ENCODE results near the gene FMNL3.

FMNL3 gene

GRCh38 chr12:49627752-49628360 lies 79.3 kb downstream of the FMNL3 start:
- peak; percentile 66 for DNase-seq (ENCODE audit: low read depth, low spot score)
- TF ChIP-seq CTCF (IDR thresholded peaks at IDR 0.05; ENCODE audit: low read depth, low read length), result no peak
- in situ Hi-C loops (cut with HindIII; ENCODE audit: low sequenced_read_pairs), result no loop called here
- H3K4me3 ChIP-seq (ENCODE audit: low read depth, low read length), result no peak overlapping the region

- no peak for TF ChIP-seq CTCF (IDR thresholded peaks at IDR 0.05; ENCODE audit: low read depth, low read length)
- no peak for DNase-seq (ENCODE audit: low read depth, low spot score)
- H3K4me3 ChIP-seq (ENCODE audit: low read depth, low read length), result no peak overlapping the region
- in situ Hi-C loops (cut with HindIII; ENCODE audit: low sequenced_read_pairs), result no loop called here
Observed at GRCh38 chr12:49626836-49627235, 80.4 kb downstream of the FMNL3 start.

- DNase-seq (ENCODE audit: low read depth, low spot score), result no peak
Observed at GRCh38 chr12:49626169-49626835, 80.9 kb downstream of the FMNL3 start.

DNA sequence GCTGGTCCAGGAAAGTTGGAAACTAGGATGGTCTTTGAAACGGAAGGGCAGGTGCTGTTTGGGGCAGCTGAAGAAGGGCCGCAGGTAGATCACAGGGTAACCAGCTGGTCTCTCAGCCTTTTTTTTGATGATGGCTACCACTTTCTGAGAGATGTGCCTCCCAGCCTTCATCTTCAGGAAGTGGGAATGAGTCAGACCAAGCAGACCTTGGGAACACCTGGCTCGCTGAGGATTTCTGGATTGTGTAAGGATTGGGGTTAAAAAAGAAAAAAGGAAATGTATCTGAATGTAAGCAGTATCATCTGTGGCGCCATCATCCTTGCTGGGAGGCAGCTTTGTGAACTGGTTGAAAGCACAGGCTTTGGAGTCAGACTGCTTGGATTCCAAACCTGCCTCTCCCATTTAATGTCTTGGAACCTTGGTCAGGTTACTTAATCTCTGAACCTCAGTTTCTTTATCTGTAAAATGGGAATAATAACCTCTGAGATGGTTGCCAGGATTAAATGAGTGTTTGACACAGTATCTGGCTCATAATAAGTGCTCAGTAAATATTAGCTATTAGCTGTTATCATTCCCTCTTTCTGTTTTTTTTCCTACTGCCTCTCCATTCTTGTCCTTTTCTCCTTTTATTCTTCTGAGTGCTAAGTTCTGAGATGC lies 82.2 kb downstream of the FMNL3 start:
- DNase-seq (ENCODE audit: low read depth, low spot score), result peak; percentile 40
- H3K4me3 ChIP-seq (ENCODE audit: low read depth, low read length), result no peak overlapping the region
- in situ Hi-C loops (cut with HindIII; ENCODE audit: low sequenced_read_pairs), result no loop called here
- TF ChIP-seq CTCF (IDR thresholded peaks at IDR 0.05; ENCODE audit: low read depth, low read length), result no peak

More at GRCh38 chr12:49626169-49626835, 80.9 kb downstream of the FMNL3 start:
- H3K4me3 ChIP-seq (ENCODE audit: low read depth, low read length), result no peak overlapping the region
- in situ Hi-C loops (cut with HindIII; ENCODE audit: low sequenced_read_pairs), result no loop called here
- TF ChIP-seq CTCF (IDR thresholded peaks at IDR 0.05; ENCODE audit: low read depth, low read length), result no peak

GRCh38 chr12:49623142-49623904 lies 83.9 kb downstream of the FMNL3 start, which contains the start of gene PRPF40B:
Gene PRPF40B (plus strand): TSS chr12:49623561. CDS start chr12:49623591, 30 bp downstream.
- DNase-seq (ENCODE audit: low read depth, low spot score), result peak; percentile 70
- peak within 1 kb of the TSS; percentile 63 for H3K4me3 ChIP-seq (ENCODE audit: low read depth, low read length)
- in situ Hi-C loops (cut with HindIII; ENCODE audit: low sequenced_read_pairs), result no loop called here
- TF ChIP-seq CTCF (IDR thresholded peaks at IDR 0.05; ENCODE audit: low read depth, low read length), result peak; percentile 38

DNA sequence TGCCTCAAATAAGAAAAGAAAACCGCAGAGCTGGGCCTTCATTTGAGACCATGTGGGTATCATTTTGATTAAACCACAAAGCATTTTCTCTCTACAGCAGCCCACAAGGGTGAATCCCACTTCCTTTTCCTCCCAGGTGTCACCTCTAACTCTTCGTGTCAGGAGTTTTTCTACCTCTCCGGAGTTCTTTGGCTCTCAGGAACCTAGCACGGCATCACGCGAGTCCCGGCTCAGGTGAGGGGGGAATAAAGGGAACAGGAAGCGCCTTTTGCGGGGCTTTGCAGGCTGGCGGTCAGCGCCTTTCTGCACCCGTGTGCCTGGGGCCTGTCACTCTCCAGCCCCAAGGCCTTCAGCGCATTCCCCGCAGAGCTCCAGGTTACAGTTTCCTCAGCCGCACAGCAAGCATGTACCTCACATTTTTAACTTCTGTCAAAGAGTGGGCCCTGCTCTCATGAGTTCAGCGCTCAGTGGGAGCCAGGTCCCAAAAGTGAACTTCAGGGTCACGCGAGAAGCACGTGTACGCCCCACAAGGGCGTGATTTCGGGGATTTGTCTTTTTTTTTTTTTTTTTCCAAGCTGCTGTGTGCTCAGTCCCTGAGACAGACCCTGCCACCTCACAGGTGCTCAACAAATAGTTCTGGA lies 84.6 kb downstream of the FMNL3 start:
- H3K4me3 ChIP-seq (ENCODE audit: low read depth, low read length), result peak overlapping the region; percentile 63
- no peak for TF ChIP-seq CTCF (IDR thresholded peaks at IDR 0.05; ENCODE audit: low read depth, low read length)
- in situ Hi-C loops (cut with HindIII; ENCODE audit: low sequenced_read_pairs), result no loop called here
- DNase-seq (ENCODE audit: low read depth, low spot score), result no peak
